K562 (cell line): Measurements from ENCODE around the gene LRRK1. TPM values are rescaled to one million over a fixed set of nuclear protein-coding genes. Genes with fewer than 3 reads are reported as not detected.

Experiments used
- MAFF ChIP-seq: IDR thresholded peaks from 2 replicates; pipeline ENCODE4 v1.6.1; 2012; ENCODE audit warnings: low read length, improper control_type of control experiment
- SP2 ChIP-seq: IDR thresholded peaks from 2 replicates; pipeline ENCODE4 v1.6.1; 2011; ENCODE audit warnings: mild to moderate bottlenecking, low read depth, low read length, moderate library complexity; ENCODE audit not compliant: poor library complexity, severe bottlenecking; ENCODE audit errors: extremely low read depth
- TCF7L2 ChIP-seq: fragments of 150-350 bp; IDR thresholded peaks from 2 replicates; pipeline ENCODE4 v1.6.1; 2016; ENCODE audit warnings: low read depth, mild to moderate bottlenecking, low read length, moderate library complexity
- ZFPM2 ChIP-seq: fragments of 250-450 bp; sonication (Bioruptor Pico); IDR thresholded peaks from 2 replicates; pipeline ENCODE4 v1.5.1; 2022; ENCODE audit warnings: mild to moderate bottlenecking
- ZFX ChIP-seq: sonication (generic); formaldehyde crosslinking; IDR thresholded peaks from 2 replicates; pipeline ENCODE4 v1.8.0; 2022; ENCODE audit warnings: mild to moderate bottlenecking, missing genetic modification reagents, moderate library complexity
- ZNF699 ChIP-seq: fragments of 250-450 bp; sonication (Bioruptor Pico); IDR thresholded peaks from 2 replicates; pipeline ENCODE4 v1.8.0; 2021; ENCODE audit warnings: mild to moderate bottlenecking, moderate library complexity; ENCODE audit not compliant: insufficient replicate concordance
- polyA plus RNA-seq, 8 experiments: library from polyadenylated mRNA; depleted of rRNA in 4 of 8; stranded (reverse) in 5 of 8; unstranded in 3 of 8; fragments of >200 nt; fragmentation: Nextera tagmentation in 2 of 8; fragmentation: Illumina TruSeq in 1 of 8; extraction: Ambion mirVana in 2 of 8; extraction: Trizol in 1 of 8; gene quantifications; 2 replicates each; pipeline versions ENCODE4 v1.2.1 to v1.2.3, GENCODE V29; 2011 to 2014; ENCODE audit warnings: inconsistent platforms in 1 of 8, missing spikeins in 1 of 8
- total RNA-seq, 7 experiments: library from RNA; depleted of rRNA in 6 of 7; stranded (reverse); fragments of >200 nt in 6 of 7; fragmentation: Illumina TruSeq in 2 of 7; extraction: Trizol in 2 of 7; gene quantifications; 2 replicates each; pipeline versions ENCODE4 v1.2.1 to v1.2.3, GENCODE V29; 2011 to 2021; ENCODE audit warnings: low replicate concordance in 1 of 7
- TF ChIP-seq, protein P1 (sequence below), 3 experiments: fragments of 200-800 bp in 1 of 3; fragments of 250-450 bp in 1 of 3; fragments of 450-650 bp in 1 of 3; sonication (Bioruptor Pico) in 1 of 3; sonication (Bioruptor generic) in 1 of 3; formaldehyde crosslinking in 1 of 3; IDR thresholded peaks; 2 replicates each; pipeline versions ENCODE4 v1.6.1 to v1.8.0; 2016 to 2022; ENCODE audit warnings: mild to moderate bottlenecking in 2 of 3, missing genetic modification characterization in 2 of 3, missing compliant biosample characterization in 1 of 3, moderate library complexity in 1 of 3
- TF ChIP-seq, protein P2 (sequence below), 2 experiments: fragments of 200-800 bp in 1 of 2; sonication (Bioruptor generic) in 1 of 2; sonication (generic) in 1 of 2; formaldehyde crosslinking in 1 of 2; IDR thresholded peaks in 1 of 2; conservative IDR thresholded peaks in 1 of 2; 2 replicates each; pipeline versions ENCODE4 v1.5.0 to v1.6.1; 2016 to 2020; ENCODE audit warnings: missing compliant biosample characterization in 1 of 2, missing genetic modification characterization in 1 of 2, missing genetic modification reagents in 1 of 2
- TF ChIP-seq, protein P3 (sequence below): fragments of 200-800 bp; sonication (Bioruptor generic); IDR thresholded peaks from 2 replicates; pipeline ENCODE4 v1.6.1; 2017; ENCODE audit warnings: missing genetic modification characterization, missing compliant biosample characterization
- TF ChIP-seq, protein P4 (sequence below): fragments of 450-650 bp; IDR thresholded peaks from 2 replicates; pipeline ENCODE4 v1.7.1; 2018; ENCODE audit warnings: mild to moderate bottlenecking, low read depth; ENCODE audit not compliant: partially characterized antibody
- TF ChIP-seq, protein P5 (sequence below): fragments of 450-650 bp; IDR thresholded peaks from 2 replicates; pipeline ENCODE4 v1.6.1; 2018; ENCODE audit not compliant: partially characterized antibody

LRRK1 gene
- total and polyA plus RNA-seq, 9 of the 15 experiments (the other 6 are each of a cell fraction or from before 2014, with no cell fraction given), result 0.01 to 1.5 (median 0.11) TPM

DNA sequence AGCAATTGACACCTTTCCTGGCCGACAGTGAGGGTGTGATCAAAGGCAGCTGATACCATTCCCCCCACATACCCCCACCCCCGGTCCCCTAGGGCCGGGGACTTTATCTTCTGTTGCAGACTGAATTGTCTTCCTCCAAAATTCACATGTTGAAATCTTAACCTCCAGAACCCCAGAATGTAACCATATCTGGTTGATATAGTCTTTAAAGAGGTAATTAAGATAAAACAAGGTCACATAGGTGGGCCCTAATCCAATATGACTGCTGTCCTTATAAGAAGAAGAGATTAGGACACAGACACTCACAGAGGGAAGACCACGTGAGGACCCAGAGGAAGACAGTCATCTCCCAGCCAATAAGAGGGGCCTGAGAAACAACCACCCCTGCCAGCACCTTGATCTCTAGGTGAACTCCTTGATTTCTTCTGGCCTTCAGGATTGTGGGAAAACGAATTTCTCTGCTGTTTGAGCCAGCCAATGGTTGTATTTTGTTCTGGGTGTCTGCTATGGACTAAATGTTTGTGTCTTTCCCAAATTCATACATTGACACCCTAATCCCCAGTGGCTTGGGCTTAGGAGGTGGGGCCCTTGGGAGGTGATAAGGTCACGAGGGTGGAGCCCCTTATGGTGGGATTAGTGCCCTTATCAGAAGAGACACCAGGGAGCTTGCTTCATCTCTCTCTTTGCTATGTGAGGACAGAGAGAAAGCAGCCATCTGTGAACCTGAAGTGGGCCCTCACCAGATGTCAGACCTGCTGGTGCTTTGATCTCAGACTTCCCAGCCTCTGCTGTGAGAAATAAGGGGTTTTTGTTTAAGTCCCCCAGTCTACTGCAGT lies 188.7 kb downstream of the LRRK1 start (continued):
- TF ChIP-seq, protein P1, sequence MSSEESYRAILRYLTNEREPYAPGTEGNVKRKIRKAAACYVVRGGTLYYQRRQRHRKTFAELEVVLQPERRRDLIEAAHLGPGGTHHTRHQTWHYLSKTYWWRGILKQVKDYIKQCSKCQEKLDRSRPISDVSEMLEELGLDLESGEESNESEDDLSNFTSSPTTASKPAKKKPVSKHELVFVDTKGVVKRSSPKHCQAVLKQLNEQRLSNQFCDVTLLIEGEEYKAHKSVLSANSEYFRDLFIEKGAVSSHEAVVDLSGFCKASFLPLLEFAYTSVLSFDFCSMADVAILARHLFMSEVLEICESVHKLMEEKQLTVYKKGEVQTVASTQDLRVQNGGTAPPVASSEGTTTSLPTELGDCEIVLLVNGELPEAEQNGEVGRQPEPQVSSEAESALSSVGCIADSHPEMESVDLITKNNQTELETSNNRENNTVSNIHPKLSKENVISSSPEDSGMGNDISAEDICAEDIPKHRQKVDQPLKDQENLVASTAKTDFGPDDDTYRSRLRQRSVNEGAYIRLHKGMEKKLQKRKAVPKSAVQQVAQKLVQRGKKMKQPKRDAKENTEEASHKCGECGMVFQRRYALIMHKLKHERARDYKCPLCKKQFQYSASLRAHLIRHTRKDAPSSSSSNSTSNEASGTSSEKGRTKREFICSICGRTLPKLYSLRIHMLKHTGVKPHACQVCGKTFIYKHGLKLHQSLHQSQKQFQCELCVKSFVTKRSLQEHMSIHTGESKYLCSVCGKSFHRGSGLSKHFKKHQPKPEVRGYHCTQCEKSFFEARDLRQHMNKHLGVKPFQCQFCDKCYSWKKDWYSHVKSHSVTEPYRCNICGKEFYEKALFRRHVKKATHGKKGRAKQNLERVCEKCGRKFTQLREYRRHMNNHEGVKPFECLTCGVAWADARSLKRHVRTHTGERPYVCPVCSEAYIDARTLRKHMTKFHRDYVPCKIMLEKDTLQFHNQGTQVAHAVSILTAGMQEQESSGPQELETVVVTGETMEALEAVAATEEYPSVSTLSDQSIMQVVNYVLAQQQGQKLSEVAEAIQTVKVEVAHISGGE (CRISPR knock-in tag; IDR thresholded peaks at IDR 0.05), result peak in 1 of 3 experiments; percentile 70; a peak in 2 of 6 replicates
- no peak for TF ChIP-seq ZNF699 (CRISPR knock-in tag)
- TF ChIP-seq ZFX (CRISPR knock-in tag), result no peak
- TF ChIP-seq, protein P2, sequence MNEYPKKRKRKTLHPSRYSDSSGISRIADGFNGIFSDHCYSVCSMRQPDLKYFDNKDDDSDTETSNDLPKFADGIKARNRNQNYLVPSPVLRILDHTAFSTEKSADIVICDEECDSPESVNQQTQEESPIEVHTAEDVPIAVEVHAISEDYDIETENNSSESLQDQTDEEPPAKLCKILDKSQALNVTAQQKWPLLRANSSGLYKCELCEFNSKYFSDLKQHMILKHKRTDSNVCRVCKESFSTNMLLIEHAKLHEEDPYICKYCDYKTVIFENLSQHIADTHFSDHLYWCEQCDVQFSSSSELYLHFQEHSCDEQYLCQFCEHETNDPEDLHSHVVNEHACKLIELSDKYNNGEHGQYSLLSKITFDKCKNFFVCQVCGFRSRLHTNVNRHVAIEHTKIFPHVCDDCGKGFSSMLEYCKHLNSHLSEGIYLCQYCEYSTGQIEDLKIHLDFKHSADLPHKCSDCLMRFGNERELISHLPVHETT (CRISPR knock-in tag; conservative IDR thresholded peaks at IDR 0.05 in 1 of 2, IDR thresholded peaks at IDR 0.05 in 1 of 2), result peak in 1 of 2 experiments; percentile 67; a peak in 1 of 4 replicates
- TF ChIP-seq MAFF, result no peak
- TF ChIP-seq, protein P3, sequence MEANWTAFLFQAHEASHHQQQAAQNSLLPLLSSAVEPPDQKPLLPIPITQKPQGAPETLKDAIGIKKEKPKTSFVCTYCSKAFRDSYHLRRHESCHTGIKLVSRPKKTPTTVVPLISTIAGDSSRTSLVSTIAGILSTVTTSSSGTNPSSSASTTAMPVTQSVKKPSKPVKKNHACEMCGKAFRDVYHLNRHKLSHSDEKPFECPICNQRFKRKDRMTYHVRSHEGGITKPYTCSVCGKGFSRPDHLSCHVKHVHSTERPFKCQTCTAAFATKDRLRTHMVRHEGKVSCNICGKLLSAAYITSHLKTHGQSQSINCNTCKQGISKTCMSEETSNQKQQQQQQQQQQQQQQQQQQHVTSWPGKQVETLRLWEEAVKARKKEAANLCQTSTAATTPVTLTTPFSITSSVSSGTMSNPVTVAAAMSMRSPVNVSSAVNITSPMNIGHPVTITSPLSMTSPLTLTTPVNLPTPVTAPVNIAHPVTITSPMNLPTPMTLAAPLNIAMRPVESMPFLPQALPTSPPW (CRISPR knock-in tag), result peak; percentile 83
- TF ChIP-seq ZFPM2 (CRISPR knock-in tag), result no peak
- TF ChIP-seq, protein P4, sequence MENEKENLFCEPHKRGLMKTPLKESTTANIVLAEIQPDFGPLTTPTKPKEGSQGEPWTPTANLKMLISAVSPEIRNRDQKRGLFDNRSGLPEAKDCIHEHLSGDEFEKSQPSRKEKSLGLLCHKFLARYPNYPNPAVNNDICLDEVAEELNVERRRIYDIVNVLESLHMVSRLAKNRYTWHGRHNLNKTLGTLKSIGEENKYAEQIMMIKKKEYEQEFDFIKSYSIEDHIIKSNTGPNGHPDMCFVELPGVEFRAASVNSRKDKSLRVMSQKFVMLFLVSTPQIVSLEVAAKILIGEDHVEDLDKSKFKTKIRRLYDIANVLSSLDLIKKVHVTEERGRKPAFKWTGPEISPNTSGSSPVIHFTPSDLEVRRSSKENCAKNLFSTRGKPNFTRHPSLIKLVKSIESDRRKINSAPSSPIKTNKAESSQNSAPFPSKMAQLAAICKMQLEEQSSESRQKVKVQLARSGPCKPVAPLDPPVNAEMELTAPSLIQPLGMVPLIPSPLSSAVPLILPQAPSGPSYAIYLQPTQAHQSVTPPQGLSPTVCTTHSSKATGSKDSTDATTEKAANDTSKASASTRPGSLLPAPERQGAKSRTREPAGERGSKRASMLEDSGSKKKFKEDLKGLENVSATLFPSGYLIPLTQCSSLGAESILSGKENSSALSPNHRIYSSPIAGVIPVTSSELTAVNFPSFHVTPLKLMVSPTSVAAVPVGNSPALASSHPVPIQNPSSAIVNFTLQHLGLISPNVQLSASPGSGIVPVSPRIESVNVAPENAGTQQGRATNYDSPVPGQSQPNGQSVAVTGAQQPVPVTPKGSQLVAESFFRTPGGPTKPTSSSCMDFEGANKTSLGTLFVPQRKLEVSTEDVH, result no peak
- no peak for TF ChIP-seq TCF7L2
- TF ChIP-seq SP2, result no peak
- TF ChIP-seq, protein P5, sequence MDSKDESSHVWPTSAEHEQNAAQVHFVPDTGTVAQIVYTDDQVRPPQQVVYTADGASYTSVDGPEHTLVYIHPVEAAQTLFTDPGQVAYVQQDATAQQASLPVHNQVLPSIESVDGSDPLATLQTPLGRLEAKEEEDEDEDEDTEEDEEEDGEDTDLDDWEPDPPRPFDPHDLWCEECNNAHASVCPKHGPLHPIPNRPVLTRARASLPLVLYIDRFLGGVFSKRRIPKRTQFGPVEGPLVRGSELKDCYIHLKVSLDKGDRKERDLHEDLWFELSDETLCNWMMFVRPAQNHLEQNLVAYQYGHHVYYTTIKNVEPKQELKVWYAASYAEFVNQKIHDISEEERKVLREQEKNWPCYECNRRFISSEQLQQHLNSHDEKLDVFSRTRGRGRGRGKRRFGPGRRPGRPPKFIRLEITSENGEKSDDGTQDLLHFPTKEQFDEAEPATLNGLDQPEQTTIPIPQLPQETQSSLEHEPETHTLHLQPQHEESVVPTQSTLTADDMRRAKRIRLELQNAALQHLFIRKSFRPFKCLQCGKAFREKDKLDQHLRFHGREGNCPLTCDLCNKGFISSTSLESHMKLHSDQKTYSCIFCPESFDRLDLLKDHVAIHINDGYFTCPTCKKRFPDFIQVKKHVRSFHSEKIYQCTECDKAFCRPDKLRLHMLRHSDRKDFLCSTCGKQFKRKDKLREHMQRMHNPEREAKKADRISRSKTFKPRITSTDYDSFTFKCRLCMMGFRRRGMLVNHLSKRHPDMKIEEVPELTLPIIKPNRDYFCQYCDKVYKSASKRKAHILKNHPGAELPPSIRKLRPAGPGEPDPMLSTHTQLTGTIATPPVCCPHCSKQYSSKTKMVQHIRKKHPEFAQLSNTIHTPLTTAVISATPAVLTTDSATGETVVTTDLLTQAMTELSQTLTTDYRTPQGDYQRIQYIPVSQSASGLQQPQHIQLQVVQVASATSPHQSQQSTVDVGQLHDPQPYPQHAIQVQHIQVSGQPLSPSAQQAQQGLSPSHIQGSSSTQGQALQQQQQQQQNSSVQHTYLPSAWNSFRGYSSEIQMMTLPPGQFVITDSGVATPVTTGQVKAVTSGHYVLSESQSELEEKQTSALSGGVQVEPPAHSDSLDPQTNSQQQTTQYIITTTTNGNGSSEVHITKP, result peak; percentile 62
